ENCODE data around the gene HERPUD1. TPM values are rescaled to one million over a fixed set of nuclear protein-coding genes. Genes with fewer than 3 reads are reported as not detected.

HERPUD1 gene
- total RNA-seq, 2 experiments from 2014 or later, result 140 to 342 TPM

- intact Hi-C loops (cut with micrococcal nuclease; ENCODE audit: unreplicated experiment), result no loop called here
- peak overlapping the region; percentile 84 for H3K4me2 ChIP-seq (ENCODE audit: low read length)
- BruUV-seq (replicated peaks), result no TSS peak
- TF ChIP-seq EZH2phosphoT487 (IDR thresholded peaks at IDR 0.05; ENCODE audit: borderline replicate concordance, low read depth, low read length) (no peak), CTCF (conservative IDR thresholded peaks at IDR 0.05; ENCODE audit: low read length) (no peak)
- no peaks in the 10 kb centered on the region for H3K79me2 ChIP-seq (ENCODE audit: insufficient read depth, low read depth, low read length)
- H3K4me1 ChIP-seq (ENCODE audit: insufficient read depth, low read length, poor library complexity, severe bottlenecking), result peaks cover 75% of the 10 kb centered on the region
- ChIA-PET CTCF (ENCODE audit: unreplicated experiment) (interaction anchor here (1.3 kb wide), 1 partner anchor 12 kb away, joined by 10 read pairs; the partner anchor contains the start of gene HERPUD1), POLR2A (interaction anchor here (0.7 to 13.5 kb wide), 8 partner anchors 9 to 191 kb away, joined by 4 to 256 read pairs (median 5); partner anchors contain the start of gene HERPUD1)
- H3K9me3 ChIP-seq (ENCODE audit: low read length), result no peaks in the 10 kb centered on the region
- no peak for DNase-seq (ENCODE audit: low spot score)
- H3K4me3 ChIP-seq (ENCODE audit: low read depth, low read length, poor library complexity, severe bottlenecking), result no peak overlapping the region
- H3K27ac ChIP-seq (ENCODE audit: low read depth, low read length, poor library complexity, severe bottlenecking), result peak overlapping the region; percentile 92
- no peaks in the 10 kb centered on the region for H3K9me2 ChIP-seq (ENCODE audit: insufficient read depth, low read length)
- H3K36me3 ChIP-seq (ENCODE audit: insufficient read depth, low read length), result no peaks in the 10 kb centered on the region
- H2AFZ ChIP-seq (ENCODE audit: low read length), result peak overlapping the region; percentile 80
- H4K20me1 ChIP-seq (ENCODE audit: insufficient read depth, low read length), result no peaks in the 10 kb centered on the region
These were observed 13.4 kb upstream of the HERPUD1 start for GRCh38 chr16:56918467-56919012.

GRCh38 chr16:56919099-56919800 is 12.7 kb upstream of the HERPUD1 start:
- no peak for DNase-seq (ENCODE audit: low spot score)
- ChIA-PET POLR2A (interaction anchor here (0.7 to 13.5 kb wide), 3 partner anchors 9 to 611 kb away, joined by 3 to 256 read pairs (median 5); partner anchors contain the start of gene HERPUD1), CTCF (ENCODE audit: unreplicated experiment) (interaction anchor here (1.4 to 2.3 kb wide), 2 partner anchors 8 to 11 kb away, joined by 3 to 14 read pairs; no protein-coding TSS in a partner anchor)
- peak overlapping the region; percentile 84; the same call in 1 of the 2 replicates for H3K4me2 ChIP-seq (ENCODE audit: low read length)
- H2AFZ ChIP-seq (ENCODE audit: low read length), result peak overlapping the region; percentile 80
- no peaks in the 10 kb centered on the region for H3K36me3 ChIP-seq (ENCODE audit: insufficient read depth, low read length)
- H4K20me1 ChIP-seq (ENCODE audit: insufficient read depth, low read length), result no peaks in the 10 kb centered on the region
- no peaks in the 10 kb centered on the region for H3K79me2 ChIP-seq (ENCODE audit: insufficient read depth, low read depth, low read length)
- intact Hi-C loops (cut with micrococcal nuclease; ENCODE audit: unreplicated experiment), result no loop called here
- peak overlapping the region; percentile 92 for H3K27ac ChIP-seq (ENCODE audit: low read depth, low read length, poor library complexity, severe bottlenecking)
- TF ChIP-seq CTCF (conservative IDR thresholded peaks at IDR 0.05; ENCODE audit: low read length), result no peak
- TF ChIP-seq EZH2phosphoT487 (IDR thresholded peaks at IDR 0.05; ENCODE audit: borderline replicate concordance, low read depth, low read length), result no peak
- no peak overlapping the region for H3K4me3 ChIP-seq (ENCODE audit: low read depth, low read length, poor library complexity, severe bottlenecking)
- no TSS peak for BruUV-seq (replicated peaks)
- no peaks in the 10 kb centered on the region for H3K9me3 ChIP-seq (ENCODE audit: low read length)
- no peaks in the 10 kb centered on the region for H3K9me2 ChIP-seq (ENCODE audit: insufficient read depth, low read length)
- H3K4me1 ChIP-seq (ENCODE audit: insufficient read depth, low read length, poor library complexity, severe bottlenecking), result peaks cover 68% of the 10 kb centered on the region
